Fibroblast of pulmonary artery (primary cell): Measurements from ENCODE around the gene PRPF19.
A peak's percentile ranks its signal among the peaks of the same experiment; 100 is the strongest.

Experiments
- DNase-seq: peaks from one replicate; pipeline ENCODE4 v3.0.0-alpha.2; 2010; ENCODE audit warnings: low read depth
- H3K4me3 ChIP-seq: replicated peaks from 2 replicates; pipeline ENCODE4 v1.5.1; 2011; ENCODE audit warnings: low read depth, mild to moderate bottlenecking, control low read depth, low read length, moderate library complexity
- CTCF ChIP-seq: IDR thresholded peaks from 2 replicates; pipeline ENCODE4 v1.5.1; 2011; ENCODE audit warnings: mild to moderate bottlenecking, control low read depth, low read length, inconsistent platforms; ENCODE audit errors: missing control alignments

The PRPF19 gene

GRCh38 chr11:60847896-60848295 lies 58.5 kb downstream of the PRPF19 start:
- no peak for TF ChIP-seq CTCF
- no peak overlapping the region for H3K4me3 ChIP-seq
- no peak for DNase-seq

DNA sequence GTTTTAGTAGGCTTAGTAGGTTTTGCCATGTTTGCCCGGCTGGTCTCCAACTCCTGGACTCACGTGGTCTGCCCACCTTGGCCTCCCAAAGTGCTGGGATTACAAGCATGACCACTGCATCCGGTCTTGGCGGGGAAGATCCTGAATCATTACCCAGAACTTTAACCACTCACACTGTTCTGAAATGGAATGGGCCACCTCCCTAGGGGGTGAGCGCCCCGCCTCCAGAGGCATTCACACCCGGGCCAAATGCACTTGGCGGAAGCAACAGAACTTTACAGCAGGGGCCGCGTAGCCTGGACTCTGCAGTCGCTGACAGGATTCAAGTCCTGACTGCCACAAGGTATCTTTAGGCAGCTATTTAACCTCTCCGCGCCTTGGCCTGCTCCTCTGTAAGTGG lies 59.1 kb downstream of the PRPF19 start:
- no peak for DNase-seq
- no peak overlapping the region for H3K4me3 ChIP-seq
- TF ChIP-seq CTCF = no peak

- no peak for TF ChIP-seq CTCF
- no peak overlapping the region for H3K4me3 ChIP-seq
- no peak for DNase-seq
Observed at GRCh38 chr11:60845338-60845737, 61.0 kb downstream of the PRPF19 start.

- no peak for DNase-seq
- H3K4me3 ChIP-seq = peak overlapping the region; percentile 95
- no peak for TF ChIP-seq CTCF
Observed at GRCh38 chr11:60844870-60845221, 61.5 kb downstream of the PRPF19 start.

GRCh38 chr11:60844045-60844869 lies 62.1 kb downstream of the PRPF19 start:
- no peak for DNase-seq
- no peak for TF ChIP-seq CTCF
- peak overlapping the region; percentile 95 for H3K4me3 ChIP-seq

DNA sequence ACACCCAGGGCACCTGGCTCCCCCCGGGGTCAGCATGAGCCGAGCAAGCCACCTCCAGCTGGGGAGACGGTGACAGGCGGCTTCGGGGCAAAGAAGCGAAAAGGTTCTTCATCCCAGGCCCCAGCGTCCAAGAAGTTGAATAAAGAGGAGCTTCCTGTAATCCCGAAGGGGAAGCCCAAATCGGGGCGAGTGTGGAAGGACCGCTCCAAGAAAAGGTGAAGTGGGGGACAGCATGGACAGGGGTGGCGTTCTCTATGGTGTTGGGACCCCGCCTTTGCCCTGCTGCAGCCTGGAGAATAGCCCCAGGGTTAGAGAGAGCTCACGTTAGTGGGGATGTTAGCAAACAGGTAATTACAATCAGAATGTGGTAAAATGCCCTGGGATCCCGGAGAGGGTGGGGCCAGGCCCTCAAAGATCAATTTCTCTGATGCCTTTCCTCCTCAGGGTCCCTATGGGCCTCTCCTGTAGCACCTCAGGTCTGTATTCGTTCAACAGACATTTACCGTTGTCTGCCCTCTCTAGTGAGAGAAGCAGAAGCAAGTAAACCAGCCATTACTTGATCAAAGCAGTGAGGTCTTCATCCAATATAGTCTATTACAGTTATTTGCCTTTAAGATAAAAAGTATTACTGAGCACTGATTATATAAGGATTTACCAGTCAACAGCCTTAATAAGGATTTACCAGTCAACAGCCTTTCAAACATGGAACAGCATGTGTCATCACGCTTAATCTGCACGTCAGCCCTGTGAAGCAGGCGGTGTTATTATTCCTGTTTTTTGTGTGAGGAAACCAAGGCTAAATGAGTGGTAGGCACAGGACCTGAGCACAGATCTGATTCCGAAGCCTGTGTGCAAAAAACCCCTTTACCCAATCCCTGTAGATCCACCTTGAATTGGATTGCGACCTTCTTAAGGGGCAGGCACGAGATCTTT lies 63.5 kb downstream of the PRPF19 start:
- no peak for DNase-seq
- no peak for TF ChIP-seq CTCF
- peak overlapping the region; percentile 95 for H3K4me3 ChIP-seq
